Measurements from ENCODE around the gene ZNF189. TPM values are rescaled to one million over a fixed set of nuclear protein-coding genes. Genes with fewer than 3 reads are reported as not detected.
"Not testable (repeated sequence)": the region's sequence is repeated elsewhere in the genome, so short reads cannot be mapped to it uniquely, and the experiment has no call there.

Gene ZNF189
- total RNA-seq, 4 donors from 2014 or later = 17.0 to 29.2 (median 21.0) TPM

DNA sequence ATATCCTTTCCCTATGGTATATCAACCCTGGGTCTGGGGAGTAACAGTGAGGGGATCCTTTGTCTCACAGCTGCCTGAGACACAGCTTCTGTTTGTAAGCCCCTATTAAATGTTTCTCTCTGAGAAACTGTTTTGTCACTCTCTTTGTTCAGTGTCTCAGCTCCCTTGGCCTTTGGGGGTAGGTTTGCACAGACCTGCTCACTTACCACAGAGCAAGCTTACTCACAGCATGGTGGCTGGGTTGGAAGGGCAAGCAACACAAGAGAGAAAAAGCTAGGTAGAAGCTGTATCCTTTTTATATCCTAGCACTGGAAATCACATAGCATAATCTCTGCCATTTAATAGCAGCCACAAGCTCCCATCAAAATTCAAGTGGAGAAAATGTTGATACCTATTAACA, 18.4 kb upstream of the ZNF189 start:
- ATAC-seq (ENCODE audit: low FRiP score) (no peak), DNase-seq (ENCODE audit: low spot score) (no peak)
- TF ChIP-seq CTCF (IDR thresholded peaks at IDR 0.05) = no peak

- DNase-seq (ENCODE audit: low spot score) (no peak), ATAC-seq (ENCODE audit: low FRiP score) (no peak)
- no peak for TF ChIP-seq CTCF (IDR thresholded peaks at IDR 0.05)
These were observed 17.5 kb upstream of the ZNF189 start for GRCh38 chr9:101381118-101381517.

GRCh38 chr9:101381833-101382342, 16.8 kb upstream of the ZNF189 start:
- ATAC-seq (ENCODE audit: low FRiP score) (no peak), DNase-seq (ENCODE audit: low spot score) (no peak)
- TF ChIP-seq CTCF (IDR thresholded peaks at IDR 0.05) = no peak

- no peak for TF ChIP-seq CTCF (IDR thresholded peaks at IDR 0.05)
- DNase-seq (ENCODE audit: low spot score) (no peak), ATAC-seq (ENCODE audit: low FRiP score) (no peak)
These were observed 15.3 kb upstream of the ZNF189 start for GRCh38 chr9:101383361-101383760.

GRCh38 chr9:101384873-101385536, 13.6 kb upstream of the ZNF189 start, which contains the start of gene BAAT:
BAAT (minus strand) TSS chr9:101385006; CDS start chr9:101371404, 13,602 bp downstream.
- not testable (repeated sequence) for DNase-seq (ENCODE audit: low spot score); ATAC-seq (ENCODE audit: low FRiP score)

- no peak for DNase-seq (ENCODE audit: low spot score)
- no peak for TF ChIP-seq CTCF (IDR thresholded peaks at IDR 0.05)
- ATAC-seq (ENCODE audit: low FRiP score) = no peak
These were observed 10.7 kb upstream of the ZNF189 start for GRCh38 chr9:101387871-101388506.

GRCh38 chr9:101388507-101388993, 10.1 kb upstream of the ZNF189 start:
- no peak for TF ChIP-seq CTCF (IDR thresholded peaks at IDR 0.05)
- ATAC-seq (ENCODE audit: low FRiP score) = no peak
- DNase-seq (ENCODE audit: low spot score) = no peak

All from omental fat pad (tissue), 4 donors.